Mammary epithelial cell (primary cell): Measurements from ENCODE around the gene GNAZ.

ENCODE experiments used
- EZH2 ChIP-seq: IDR thresholded peaks from 2 replicates; pipeline ENCODE4 v1.6.1; 2012; ENCODE audit warnings: low read length, inconsistent platforms, borderline replicate concordance
- TF ChIP-seq, protein P1 (sequence below), 2 donors: IDR thresholded peaks in 1 of 2; conservative IDR thresholded peaks in 1 of 2; 2 replicates each; pipeline ENCODE4 v1.5.1; 2011 to 2012; ENCODE audit warnings: inconsistent platforms in 2 of 2, low read length in 2 of 2, mild to moderate bottlenecking in 2 of 2, control low read depth in 1 of 2, low read depth in 1 of 2; ENCODE audit not compliant: insufficient read depth in 1 of 2; ENCODE audit errors: extremely low read depth in 1 of 2

DNA sequence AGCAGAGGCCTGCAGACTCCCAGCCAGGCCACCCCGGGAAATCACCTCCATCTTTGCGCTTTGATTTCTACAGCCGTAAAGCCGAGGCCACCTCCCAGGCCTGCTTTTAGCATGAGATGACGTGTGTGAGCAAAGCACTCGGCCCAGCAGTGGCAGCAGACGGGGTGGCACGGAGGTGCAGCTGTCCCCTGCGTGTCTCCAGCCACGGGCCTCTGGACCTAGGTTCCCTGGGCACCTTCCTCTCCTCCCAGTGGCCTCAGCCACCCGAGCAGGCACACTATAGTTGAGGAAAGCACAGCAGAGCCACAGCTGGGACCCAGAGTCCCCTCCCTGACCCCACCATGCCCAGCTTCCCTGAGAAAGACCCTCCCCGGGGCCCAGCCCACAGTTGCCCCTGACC is 15.9 kb downstream of the GNAZ start:
- TF ChIP-seq, protein P1, sequence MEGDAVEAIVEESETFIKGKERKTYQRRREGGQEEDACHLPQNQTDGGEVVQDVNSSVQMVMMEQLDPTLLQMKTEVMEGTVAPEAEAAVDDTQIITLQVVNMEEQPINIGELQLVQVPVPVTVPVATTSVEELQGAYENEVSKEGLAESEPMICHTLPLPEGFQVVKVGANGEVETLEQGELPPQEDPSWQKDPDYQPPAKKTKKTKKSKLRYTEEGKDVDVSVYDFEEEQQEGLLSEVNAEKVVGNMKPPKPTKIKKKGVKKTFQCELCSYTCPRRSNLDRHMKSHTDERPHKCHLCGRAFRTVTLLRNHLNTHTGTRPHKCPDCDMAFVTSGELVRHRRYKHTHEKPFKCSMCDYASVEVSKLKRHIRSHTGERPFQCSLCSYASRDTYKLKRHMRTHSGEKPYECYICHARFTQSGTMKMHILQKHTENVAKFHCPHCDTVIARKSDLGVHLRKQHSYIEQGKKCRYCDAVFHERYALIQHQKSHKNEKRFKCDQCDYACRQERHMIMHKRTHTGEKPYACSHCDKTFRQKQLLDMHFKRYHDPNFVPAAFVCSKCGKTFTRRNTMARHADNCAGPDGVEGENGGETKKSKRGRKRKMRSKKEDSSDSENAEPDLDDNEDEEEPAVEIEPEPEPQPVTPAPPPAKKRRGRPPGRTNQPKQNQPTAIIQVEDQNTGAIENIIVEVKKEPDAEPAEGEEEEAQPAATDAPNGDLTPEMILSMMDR (conservative IDR thresholded peaks at IDR 0.05 in 1 of 2, IDR thresholded peaks at IDR 0.05 in 1 of 2; ENCODE audit: extremely low read depth in 1 of 2, insufficient read depth in 1 of 2, low read depth in 1 of 2, low read length in 2 of 2): no peak
- no peak for TF ChIP-seq EZH2
